Large intestine (tissue), 3 donors: ENCODE data around the gene HYAL3. TPM values are rescaled to one million over a fixed set of nuclear protein-coding genes. Genes with fewer than 3 reads are reported as not detected.
"Not testable (repeated sequence)": the region's sequence is repeated elsewhere in the genome, so short reads cannot be mapped to it uniquely, and the experiment has no call there.

Source experiments
- DNase-seq, 2 donors: peaks; one replicate each; pipeline versions ENCODE4 v3.0.0 to v3.0.0-alpha.2; 2013
- H3K27ac ChIP-seq: one replicate; pipeline ENCODE4 v1.5.1; 2013; ENCODE audit warnings: low read length
- H3K27me3 ChIP-seq: 2 replicates; pipeline ENCODE4 v1.6.1; 2013; ENCODE audit warnings: low read length; ENCODE audit not compliant: control insufficient read depth, insufficient read depth
- H3K36me3 ChIP-seq: 2 replicates; pipeline ENCODE4 v1.6.1; 2013; ENCODE audit warnings: low read length; ENCODE audit not compliant: control insufficient read depth, insufficient read depth
- H3K4me1 ChIP-seq: one replicate; pipeline ENCODE4 v1.6.1; 2013; ENCODE audit warnings: low read length; ENCODE audit not compliant: control insufficient read depth, insufficient read depth
- H3K4me3 ChIP-seq: one replicate; pipeline ENCODE4 v1.5.1; 2013; ENCODE audit warnings: low read length
- H3K9me3 ChIP-seq: one replicate; pipeline ENCODE4 v1.6.1; 2013; ENCODE audit warnings: mild to moderate bottlenecking, low read depth, low read length, moderate library complexity; ENCODE audit not compliant: control insufficient read depth
- WGBS: methylation state at CpG from one replicate; pipeline ENCODE4 v1.1.5; 2013; ENCODE audit warnings: low lambda C conversion rate; ENCODE audit not compliant: insufficient coverage; 5-methylcytosine and 5-hydroxymethylcytosine counted together
- polyA plus RNA-seq: library from polyadenylated mRNA; unstranded; fragments of 120-200 nt; gene quantifications from one replicate; pipeline ENCODE4 v1.2.1, GENCODE V29; 2013

The HYAL3 gene
- polyA plus RNA-seq, 1 donor = 2.7 TPM

DNA sequence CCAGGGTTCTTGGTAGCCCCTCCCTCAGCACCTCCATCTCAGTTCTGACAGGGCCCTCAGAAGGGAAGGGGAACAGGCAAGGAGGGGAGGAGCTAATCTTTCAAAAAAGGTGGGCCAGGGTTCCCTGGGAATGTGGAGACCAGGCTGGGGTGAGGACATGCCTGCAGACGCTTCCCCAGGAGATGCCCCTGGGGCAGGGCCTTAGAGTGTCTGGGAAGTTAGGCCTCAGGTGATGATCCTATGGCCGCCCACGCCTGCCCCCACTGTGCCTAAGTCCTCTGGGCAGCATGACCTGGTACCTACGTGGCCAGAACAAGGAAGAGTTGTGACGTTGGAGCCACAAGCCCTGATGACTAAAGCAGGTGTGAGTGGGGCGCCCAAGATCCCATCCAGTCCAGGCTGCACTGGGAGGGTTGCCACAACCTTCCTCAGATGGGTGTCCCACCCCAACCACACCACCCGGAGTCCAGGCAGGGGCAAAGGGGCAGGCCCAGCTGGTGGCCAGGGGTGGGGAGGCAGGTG, 34.2 kb downstream of the HYAL3 start:
- H3K27me3 ChIP-seq = no peaks in the 10 kb centered on the region
- H3K36me3 ChIP-seq = no peaks in the 10 kb centered on the region
- no peaks in the 10 kb centered on the region for H3K9me3 ChIP-seq
- H3K4me3 ChIP-seq = no peak overlapping the region
- peak; percentile 70 to 77 for DNase-seq
- peak overlapping the region; percentile 98 for H3K27ac ChIP-seq
- WGBS = no CpG with 5 or more reads among the region's 7 CpGs
- H3K4me1 ChIP-seq = peaks cover 71% of the 10 kb centered on the region

DNA sequence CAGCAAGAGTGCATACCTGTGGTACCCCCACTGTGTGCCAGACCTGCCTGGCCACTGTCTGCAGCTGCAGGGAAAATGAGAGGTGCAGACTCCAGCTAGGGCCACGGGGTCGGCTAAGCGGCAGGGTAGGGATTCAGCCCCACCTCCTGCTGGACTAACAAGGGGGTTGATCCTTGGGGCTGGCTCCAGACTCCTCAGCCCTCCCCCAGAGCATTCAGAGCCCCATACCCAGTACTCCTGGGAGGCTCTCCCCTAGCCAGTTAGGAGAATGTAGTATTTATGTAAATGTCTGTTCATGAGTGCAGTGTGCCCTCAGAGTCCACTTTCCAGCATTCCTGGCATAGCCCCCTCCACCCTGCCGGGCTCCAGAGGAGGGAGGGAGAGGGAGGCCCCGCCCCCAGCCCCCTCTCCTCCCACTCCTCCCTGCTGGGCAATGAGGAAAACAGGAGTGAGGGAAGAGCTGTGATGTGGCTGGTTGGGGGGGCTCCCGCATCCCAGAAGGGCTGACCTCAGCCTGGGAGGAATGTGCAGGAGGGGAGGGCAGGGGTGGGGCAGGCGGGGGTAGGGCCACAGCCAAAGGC, 34.7 kb downstream of the HYAL3 start:
- peak; percentile 94 to 96 for DNase-seq
- Histone ChIP-seq H3K27ac (peak overlapping the region; percentile 98), H3K36me3 (no peaks in the 10 kb centered on the region), H3K4me3 (no peak overlapping the region), H3K27me3 (no peaks in the 10 kb centered on the region), H3K9me3 (no peaks in the 10 kb centered on the region), H3K4me1 (peaks cover 74% of the 10 kb centered on the region)
- no CpG with 5 or more reads among the region's 7 CpGs for WGBS

DNA sequence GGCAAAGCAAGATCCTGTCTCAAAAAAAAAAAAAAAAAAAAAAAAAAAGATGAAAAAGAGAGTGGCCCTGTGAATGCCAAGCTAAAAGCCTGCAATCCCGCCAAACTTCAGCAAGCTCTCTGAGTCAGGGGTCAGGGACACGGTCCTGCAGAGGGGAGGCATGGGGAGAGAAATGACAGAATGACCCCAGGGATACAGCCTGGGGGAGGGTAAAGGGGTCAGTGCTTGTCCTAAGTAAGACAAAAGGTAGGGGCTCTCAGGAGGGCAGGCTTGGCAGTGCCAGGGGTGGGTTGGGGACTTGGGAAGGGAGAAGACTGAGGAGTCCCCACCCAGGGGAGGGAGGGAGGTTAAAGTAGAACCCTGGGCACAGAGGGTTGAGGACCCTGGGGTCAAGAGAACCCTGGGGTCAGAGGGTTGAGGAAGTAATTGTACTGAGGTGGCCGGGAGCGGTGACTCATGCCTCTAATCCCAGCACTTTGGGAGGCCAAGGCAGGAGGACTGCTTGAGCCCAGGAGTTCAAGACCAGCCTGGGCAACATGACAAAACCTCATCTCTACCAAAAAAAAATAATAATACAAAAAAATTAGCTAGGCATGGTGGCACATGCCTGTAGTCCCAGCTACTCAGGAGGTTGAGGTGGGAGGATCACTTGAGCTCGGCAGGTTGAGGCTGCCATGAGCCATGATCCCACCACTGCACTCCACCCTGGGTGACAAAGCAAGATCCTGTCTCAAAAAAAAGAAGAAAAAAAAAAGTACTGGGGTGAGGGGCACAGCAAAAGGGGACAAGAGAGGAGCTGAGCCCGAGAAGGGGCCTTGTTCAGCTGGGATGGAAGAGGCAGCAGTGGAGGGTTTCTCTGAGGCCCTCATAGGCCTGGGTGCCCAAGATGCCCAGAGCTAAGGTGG, 35.5 kb downstream of the HYAL3 start:
- WGBS = no CpG with 5 or more reads among the region's 6 CpGs
- H3K36me3 ChIP-seq = peaks cover 4% of the 10 kb centered on the region
- H3K27ac ChIP-seq = peak overlapping the region; percentile 98
- H3K4me3 ChIP-seq = no peak overlapping the region
- DNase-seq = no peak
- H3K4me1 ChIP-seq = peaks cover 72% of the 10 kb centered on the region
- no peaks in the 10 kb centered on the region for H3K27me3 ChIP-seq
- no peaks in the 10 kb centered on the region for H3K9me3 ChIP-seq

DNA sequence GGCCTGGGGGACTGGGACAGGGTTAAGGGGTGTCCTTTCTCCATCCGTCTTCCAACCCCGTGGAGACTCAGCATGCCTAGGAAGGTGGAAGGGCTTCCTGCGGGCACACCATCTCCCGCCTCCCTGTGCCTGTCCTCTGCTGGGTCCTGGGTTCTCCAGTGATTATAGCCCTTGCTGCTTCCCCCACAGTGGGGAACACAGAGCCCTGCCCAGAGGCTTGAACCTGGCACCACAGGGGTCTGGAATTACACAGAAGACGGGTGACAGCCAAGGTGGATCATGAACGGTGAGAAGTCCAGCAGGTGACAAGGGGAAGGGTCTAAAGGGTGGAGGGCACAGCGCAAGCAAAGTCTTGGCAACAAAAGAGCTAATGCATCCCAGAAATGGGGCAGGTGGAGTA, 36.4 kb downstream of the HYAL3 start:
- Histone ChIP-seq H3K36me3 (peaks cover 13% of the 10 kb centered on the region), H3K27me3 (no peaks in the 10 kb centered on the region), H3K4me1 (peaks cover 62% of the 10 kb centered on the region), H3K27ac (no peak overlapping the region), H3K4me3 (no peak overlapping the region), H3K9me3 (peaks cover 4% of the 10 kb centered on the region)
- DNase-seq = no peak
- no CpG with 5 or more reads among the region's 7 CpGs for WGBS

DNA sequence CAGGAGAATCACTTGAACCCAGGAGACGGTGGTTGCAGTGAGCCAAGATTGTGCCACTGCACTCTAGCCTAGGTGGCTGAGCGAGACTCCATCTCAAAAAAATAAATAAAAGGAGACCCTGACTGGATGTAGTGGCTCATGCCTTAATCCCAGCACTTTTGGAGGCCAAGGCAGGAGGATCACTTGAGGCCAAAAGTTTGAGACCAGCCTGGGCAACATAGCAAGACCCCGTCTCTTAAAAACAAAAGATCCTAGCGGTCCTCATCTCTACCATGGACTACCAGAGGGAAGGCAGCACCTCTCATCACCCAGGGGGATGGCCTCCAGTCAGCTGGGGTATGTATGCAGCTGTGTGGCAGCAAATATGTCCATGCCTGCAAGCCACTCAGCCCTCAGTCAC, 37.0 kb downstream of the HYAL3 start:
- not testable (repeated sequence) for H3K4me3 ChIP-seq, DNase-seq, H3K27ac ChIP-seq, H3K27me3 ChIP-seq
- Histone ChIP-seq H3K9me3 (peaks cover 10% of the 10 kb centered on the region), H3K36me3 (peaks cover 18% of the 10 kb centered on the region), H3K4me1 (peaks cover 57% of the 10 kb centered on the region)
- WGBS = no CpG with 5 or more reads among the region's 4 CpGs

DNA sequence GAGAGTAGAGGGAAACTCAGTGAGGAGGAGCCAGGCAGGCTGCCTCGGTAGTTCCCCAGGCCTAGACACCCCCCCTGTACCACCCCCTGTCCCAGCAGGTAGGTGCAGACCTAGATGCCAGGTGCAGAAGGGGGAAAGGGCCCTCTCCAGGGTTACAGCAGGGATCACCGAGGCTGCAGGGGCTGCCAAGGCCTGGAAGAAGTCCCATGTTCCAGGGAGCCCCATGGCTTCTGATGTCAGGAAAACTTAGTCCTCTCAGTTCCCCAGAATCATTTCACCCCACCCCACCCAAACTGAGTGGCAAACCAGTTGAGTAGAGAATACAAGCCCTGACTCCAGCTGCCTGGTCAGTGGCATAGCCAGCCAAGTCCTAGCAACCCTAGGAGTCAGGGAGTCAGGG, 37.7 kb downstream of the HYAL3 start:
- Histone ChIP-seq H3K27me3 (no peaks in the 10 kb centered on the region), H3K36me3 (peaks cover 25% of the 10 kb centered on the region), H3K27ac (peak overlapping the region; percentile 91), H3K4me1 (peaks cover 50% of the 10 kb centered on the region), H3K9me3 (peaks cover 11% of the 10 kb centered on the region), H3K4me3 (no peak overlapping the region)
- WGBS = no CpG with 5 or more reads among the region's 2 CpGs
- no peak for DNase-seq

DNA sequence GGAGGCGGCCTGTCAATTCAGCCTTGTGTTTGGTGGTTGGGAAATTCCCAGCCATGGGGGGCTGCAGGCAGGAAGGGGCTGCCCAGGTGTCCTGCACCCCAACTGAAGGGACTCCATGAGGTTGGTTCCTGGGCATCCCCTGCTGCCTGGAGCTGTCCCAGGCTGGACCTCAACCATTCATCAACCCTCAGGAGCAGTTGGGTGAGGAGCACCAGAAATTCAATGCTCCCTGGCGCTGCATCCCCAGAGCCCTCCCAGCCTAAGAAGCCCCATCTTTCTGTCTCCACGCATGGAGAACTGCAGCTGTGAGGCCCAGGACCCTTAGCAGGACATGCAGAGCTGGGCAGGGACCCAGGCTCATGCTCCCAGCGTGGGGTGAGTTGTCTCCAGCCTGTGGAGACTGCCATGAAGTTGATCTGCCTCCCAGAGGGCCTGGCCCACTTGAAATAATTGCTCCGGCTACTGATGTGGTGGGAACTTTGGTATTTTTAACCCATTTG, 38.2 kb downstream of the HYAL3 start:
- peak overlapping the region; percentile 73 for H3K4me3 ChIP-seq
- H3K27ac ChIP-seq = peak overlapping the region; percentile 91
- WGBS = no CpG with 5 or more reads among the region's 5 CpGs
- no peaks in the 10 kb centered on the region for H3K27me3 ChIP-seq
- DNase-seq = no peak
- peaks cover 11% of the 10 kb centered on the region for H3K9me3 ChIP-seq
- peaks cover 45% of the 10 kb centered on the region for H3K4me1 ChIP-seq
- H3K36me3 ChIP-seq = peaks cover 30% of the 10 kb centered on the region

DNA sequence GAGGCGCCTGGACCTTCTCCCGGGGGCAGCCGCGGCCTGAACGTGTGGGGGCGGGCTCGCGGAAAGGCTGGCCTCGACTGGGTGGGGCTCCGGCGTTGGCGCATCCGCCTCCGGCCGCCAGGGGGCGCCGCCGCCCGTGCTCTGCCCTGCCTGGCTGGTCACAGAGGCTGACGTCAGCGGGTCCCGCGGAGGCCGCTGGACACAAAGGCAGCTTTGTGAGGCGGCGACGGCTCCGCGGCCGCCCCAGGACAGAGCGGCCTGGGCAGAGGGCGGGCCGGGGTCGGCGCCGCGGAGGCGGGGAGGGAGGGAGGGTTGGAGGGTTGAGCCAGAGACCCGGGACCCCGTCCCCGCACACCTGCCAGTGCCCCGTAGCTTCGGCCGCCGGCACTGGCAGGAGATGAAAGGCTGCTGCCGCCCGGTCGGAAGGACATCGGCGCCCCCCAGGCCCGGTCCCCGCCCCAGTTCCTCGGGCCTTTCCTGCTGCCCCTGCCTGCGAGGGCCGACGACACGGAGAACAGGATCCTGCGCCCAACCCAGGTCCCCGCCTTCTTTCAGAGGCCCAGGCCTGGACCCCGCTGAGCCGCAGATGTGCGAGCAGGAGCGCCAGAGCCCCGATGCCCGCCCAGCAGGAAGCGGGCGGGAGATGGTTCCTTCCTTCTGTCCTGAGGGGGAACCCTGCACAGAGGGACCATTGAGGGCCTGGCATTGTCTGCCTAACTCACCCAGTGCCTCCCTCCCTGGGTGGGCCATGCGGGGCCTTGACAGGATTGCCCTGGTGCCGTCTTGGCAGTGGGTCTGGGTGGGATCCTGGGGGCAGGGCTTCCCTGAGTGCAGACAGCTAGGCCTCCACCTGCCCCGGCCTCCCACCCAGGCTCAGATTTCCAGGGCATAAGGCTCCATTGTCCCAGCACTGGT, 38.9 kb downstream of the HYAL3 start:
- no CpG with 5 or more reads among the region's 70 CpGs for WGBS
- peak; percentile 94 for DNase-seq
- Histone ChIP-seq H3K9me3 (peaks cover 11% of the 10 kb centered on the region), H3K4me3 (peak overlapping the region; percentile 73), H3K27me3 (no peaks in the 10 kb centered on the region), H3K27ac (peak overlapping the region; percentile 91), H3K4me1 (peaks cover 38% of the 10 kb centered on the region), H3K36me3 (peaks cover 36% of the 10 kb centered on the region)

DNA sequence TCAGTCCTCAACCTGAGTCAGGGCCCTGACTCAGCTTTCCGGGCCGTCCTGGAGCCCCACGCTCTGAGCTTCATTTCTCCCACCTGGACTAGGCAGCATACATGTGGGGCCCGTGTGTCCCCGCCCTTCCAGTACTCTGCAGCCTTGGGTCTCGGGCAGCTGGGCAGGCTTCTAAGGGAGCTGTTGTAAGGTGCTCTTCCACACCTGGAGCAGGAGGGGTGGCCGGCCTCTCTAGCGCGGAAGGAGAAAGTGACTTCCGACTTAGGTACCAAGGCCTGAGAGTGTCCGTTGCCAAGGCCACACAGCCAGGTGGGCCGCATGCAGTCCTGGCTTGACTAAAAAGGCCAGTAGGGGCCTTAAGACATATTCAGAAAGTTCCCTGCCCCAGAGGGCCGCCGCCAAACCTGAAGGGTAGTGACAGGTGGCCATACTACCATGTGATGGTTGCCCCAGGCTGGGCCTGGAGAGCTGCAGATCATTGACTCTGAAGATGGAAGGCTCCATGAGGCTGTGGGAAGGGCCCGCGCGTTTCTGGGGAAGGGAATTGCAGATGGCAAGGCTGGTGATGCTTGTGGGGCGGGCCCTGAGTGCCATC, 39.7 kb downstream of the HYAL3 start:
- Histone ChIP-seq H3K36me3 (peaks cover 44% of the 10 kb centered on the region), H3K9me3 (peaks cover 11% of the 10 kb centered on the region)

More for the DNA sequence above, 39.7 kb downstream of the HYAL3 start:
- no CpG with 5 or more reads among the region's 18 CpGs for WGBS
- Histone ChIP-seq H3K27me3 (no peaks in the 10 kb centered on the region), H3K4me3 (no peak overlapping the region), H3K4me1 (peaks cover 30% of the 10 kb centered on the region), H3K27ac (peak overlapping the region; percentile 46)
- no peak for DNase-seq
